TTC549 (cell line): ENCODE results near the gene MYCL.

Experiments used
- FAIRE-seq: peaks from 2 replicates; lab custom pipeline; 2012; peaks lifted over from hg19 to GRCh38; lab: Jason Lieb, UNC

MYCL gene

GRCh38 chr1:39901714-39902459 lies at the start of gene MYCL:
TSS of gene MYCL (minus strand) at chr1:39901917. CDS start at chr1:39901434, 483 bp downstream.
- no peak for FAIRE-seq

GRCh38 chr1:39949891-39950290 lies 48.2 kb upstream of the MYCL start:
- no peak for FAIRE-seq

GRCh38 chr1:39947260-39947659 lies 45.5 kb upstream of the MYCL start:
- FAIRE-seq = no peak

GRCh38 chr1:39946216-39946615 lies 44.5 kb upstream of the MYCL start:
- FAIRE-seq = no peak

- FAIRE-seq = no peak
These were observed 42.8 kb upstream of the MYCL start for GRCh38 chr1:39944410-39945112.

GRCh38 chr1:39943471-39944290 lies 42.0 kb upstream of the MYCL start:
- no peak for FAIRE-seq

- FAIRE-seq = no peak
These were observed 39.5 kb upstream of the MYCL start for GRCh38 chr1:39940980-39941871.

- no peak for FAIRE-seq
These were observed 38.5 kb upstream of the MYCL start for GRCh38 chr1:39940253-39940652.

GRCh38 chr1:39938856-39939255 lies 37.1 kb upstream of the MYCL start:
- no peak for FAIRE-seq

- FAIRE-seq = no peak
These were observed 35.2 kb upstream of the MYCL start for GRCh38 chr1:39936724-39937491.

- no peak for FAIRE-seq
These were observed 32.5 kb upstream of the MYCL start for GRCh38 chr1:39933956-39934941.

GRCh38 chr1:39928809-39929587 lies 27.3 kb upstream of the MYCL start:
- no peak for FAIRE-seq

GRCh38 chr1:39927538-39927937 lies 25.8 kb upstream of the MYCL start:
- no peak for FAIRE-seq

- no peak for FAIRE-seq
These were observed 25.1 kb upstream of the MYCL start for GRCh38 chr1:39926820-39927219.

GRCh38 chr1:39926343-39926793 lies 24.7 kb upstream of the MYCL start:
- no peak for FAIRE-seq

- no peak for FAIRE-seq
These were observed 24.1 kb upstream of the MYCL start for GRCh38 chr1:39925721-39926342.

- no peak for FAIRE-seq
These were observed 20.6 kb upstream of the MYCL start for GRCh38 chr1:39922251-39922688.

- no peak for FAIRE-seq
These were observed 17.8 kb upstream of the MYCL start for GRCh38 chr1:39919545-39919944.
